DMS79 (cell line): ENCODE results near the gene MEG3.
"Not testable (repeated sequence)": the region's sequence is repeated elsewhere in the genome, so short reads cannot be mapped to it uniquely, and the experiment has no call there.

Source experiments
- DNase-seq: peaks from one replicate; lab custom pipeline; 2025; lab: John Stamatoyannopoulos, UW

MEG3 gene

GRCh38 chr14:100789460-100790417, 36.2 kb upstream of the MEG3 start:
- no peak for DNase-seq

GRCh38 chr14:100790502-100791347, 35.2 kb upstream of the MEG3 start:
- DNase-seq = no peak

- no peak for DNase-seq
Measured at GRCh38 chr14:100791348-100791735, 34.6 kb upstream of the MEG3 start.

GRCh38 chr14:100791995-100792394, 33.9 kb upstream of the MEG3 start:
- DNase-seq = no peak

- no peak for DNase-seq
Measured at GRCh38 chr14:100796946-100797345, 29.0 kb upstream of the MEG3 start.

- no peak for DNase-seq
Measured at GRCh38 chr14:100800041-100800440, 25.9 kb upstream of the MEG3 start.

- DNase-seq = not testable (repeated sequence)
Measured at GRCh38 chr14:100801433-100801832, 24.5 kb upstream of the MEG3 start.

GRCh38 chr14:100802179-100802578, 23.7 kb upstream of the MEG3 start:
- DNase-seq = no peak

GRCh38 chr14:100802766-100803165, 23.2 kb upstream of the MEG3 start:
- DNase-seq = no peak

- DNase-seq = no peak
Measured at GRCh38 chr14:100803226-100803625, 22.7 kb upstream of the MEG3 start.

GRCh38 chr14:100803676-100804075, 22.2 kb upstream of the MEG3 start:
- DNase-seq = no peak

- no peak for DNase-seq
Measured at GRCh38 chr14:100804138-100804537, 21.8 kb upstream of the MEG3 start.

GRCh38 chr14:100804558-100805309, 21.2 kb upstream of the MEG3 start:
- DNase-seq = no peak

- no peak for DNase-seq
Measured at GRCh38 chr14:100806386-100806785, 19.5 kb upstream of the MEG3 start.

- DNase-seq = no peak
Measured at GRCh38 chr14:100807496-100807895, 18.4 kb upstream of the MEG3 start.

- DNase-seq = no peak
Measured at GRCh38 chr14:100807979-100808734, 17.8 kb upstream of the MEG3 start.

GRCh38 chr14:100810435-100810834, 15.5 kb upstream of the MEG3 start:
- no peak for DNase-seq

GRCh38 chr14:100810861-100811461, 15.0 kb upstream of the MEG3 start:
- DNase-seq = no peak

- no peak for DNase-seq
Measured at GRCh38 chr14:100813291-100813690, 12.6 kb upstream of the MEG3 start.

GRCh38 chr14:100815478-100816285, 10.2 kb upstream of the MEG3 start:
- no peak for DNase-seq
